Measurements from ENCODE around the gene BEGAIN. TPM values are rescaled to one million over a fixed set of nuclear protein-coding genes. Genes with fewer than 3 reads are reported as not detected.
"Not testable (repeated sequence)": the region's sequence is repeated elsewhere in the genome, so short reads cannot be mapped to it uniquely, and the experiment has no call there.

BEGAIN gene
- total RNA-seq, 2 donors from 2014 or later = 1.7 to 2.1 TPM

- intact Hi-C loops (cut with DNase I); DNase-seq; ATAC-seq: not testable (repeated sequence)
Measured at GRCh38 chr14:100506053-100506452, 81.2 kb downstream of the BEGAIN start.

DNA sequence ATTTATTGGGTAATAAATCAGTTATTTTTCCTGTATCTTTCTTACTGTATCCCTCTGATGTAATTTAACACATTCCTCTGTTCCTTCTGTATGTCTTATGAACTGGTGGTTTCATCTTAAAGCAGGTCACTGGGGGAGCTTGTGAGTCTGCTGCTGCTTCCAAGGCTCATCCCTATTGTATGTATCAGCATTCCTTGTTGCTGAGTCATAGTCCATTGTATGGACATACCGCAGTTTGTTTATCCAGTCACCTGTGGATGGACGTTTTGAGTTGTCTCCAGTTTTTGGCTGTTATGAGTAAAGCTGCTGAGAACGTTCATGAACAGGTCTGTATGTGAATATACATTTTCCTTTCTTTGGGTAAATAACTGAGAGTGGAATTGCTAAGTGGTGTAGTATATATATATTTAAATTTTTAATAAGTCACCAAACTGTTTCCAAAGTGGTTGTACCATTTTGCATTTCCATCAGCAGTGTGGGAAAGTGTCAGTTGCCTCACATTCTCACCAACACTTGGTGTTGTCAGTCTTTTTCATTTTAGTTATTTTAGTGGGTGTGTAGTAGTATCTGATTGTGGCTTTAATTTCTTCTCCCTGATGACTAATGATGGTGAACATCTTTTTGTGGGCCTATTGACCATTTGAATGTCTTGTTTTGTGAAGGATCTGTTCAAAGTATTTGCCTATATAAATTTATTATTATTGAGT, 82.7 kb downstream of the BEGAIN start:
- ATAC-seq (no peak), DNase-seq (no peak)
- intact Hi-C loops (cut with DNase I) = no loop called here

DNA sequence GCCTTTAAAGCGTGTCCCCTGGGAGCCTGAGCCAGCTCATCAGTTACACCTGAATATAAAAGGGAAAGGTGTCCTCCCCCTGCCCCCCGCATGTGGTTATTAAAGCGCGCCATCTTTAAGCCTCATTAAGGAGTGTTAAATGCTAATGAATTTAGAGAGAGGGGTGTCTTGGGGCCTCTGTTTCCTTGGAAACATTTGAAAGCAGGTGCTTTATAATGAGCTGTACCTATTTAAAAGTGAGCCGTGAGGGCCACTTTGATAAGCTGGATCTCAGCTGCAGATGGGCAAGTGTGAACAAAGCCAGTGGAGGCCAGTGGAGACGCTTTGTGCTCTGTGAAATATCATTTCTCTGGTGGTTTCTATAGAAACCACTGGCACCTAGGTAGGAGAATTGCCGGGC, 84.0 kb downstream of the BEGAIN start:
- intact Hi-C loops (cut with DNase I) = no loop called here
- ATAC-seq (no peak), DNase-seq (no peak)

GRCh38 chr14:100502622-100503220, 84.5 kb downstream of the BEGAIN start:
- intact Hi-C loops (cut with DNase I) = no loop called here
- ATAC-seq (no peak), DNase-seq (no peak)

- ATAC-seq (no peak), DNase-seq (no peak)
- intact Hi-C loops (cut with DNase I) = no loop called here
Measured at GRCh38 chr14:100500128-100500527, 87.1 kb downstream of the BEGAIN start.

- no peak for ATAC-seq
- DNase-seq = no peak
- intact Hi-C loops (cut with DNase I) = no loop called here
Measured at GRCh38 chr14:100498068-100498467, 89.1 kb downstream of the BEGAIN start.

DNA sequence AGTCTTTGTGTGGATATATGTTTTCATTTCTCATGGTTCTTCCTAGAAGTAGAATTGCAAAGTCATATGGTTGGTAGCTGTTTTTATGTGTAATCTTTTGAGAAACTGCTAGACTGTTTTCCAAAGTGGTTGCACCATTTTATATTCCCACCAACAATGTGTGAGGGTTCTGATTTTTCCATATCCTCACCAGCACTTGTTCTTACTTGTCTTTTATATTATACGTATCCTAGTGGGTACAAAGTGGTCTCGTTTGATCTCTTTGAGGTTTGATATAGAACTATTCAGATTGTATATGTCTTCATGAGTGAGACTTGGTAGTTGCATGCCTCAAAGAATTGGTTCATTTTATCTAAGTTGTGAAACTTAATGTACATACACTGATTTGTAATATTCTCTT, 91.3 kb downstream of the BEGAIN start:
- intact Hi-C loops (cut with DNase I) = no loop called here
- ATAC-seq = no peak
- DNase-seq = no peak

DNA sequence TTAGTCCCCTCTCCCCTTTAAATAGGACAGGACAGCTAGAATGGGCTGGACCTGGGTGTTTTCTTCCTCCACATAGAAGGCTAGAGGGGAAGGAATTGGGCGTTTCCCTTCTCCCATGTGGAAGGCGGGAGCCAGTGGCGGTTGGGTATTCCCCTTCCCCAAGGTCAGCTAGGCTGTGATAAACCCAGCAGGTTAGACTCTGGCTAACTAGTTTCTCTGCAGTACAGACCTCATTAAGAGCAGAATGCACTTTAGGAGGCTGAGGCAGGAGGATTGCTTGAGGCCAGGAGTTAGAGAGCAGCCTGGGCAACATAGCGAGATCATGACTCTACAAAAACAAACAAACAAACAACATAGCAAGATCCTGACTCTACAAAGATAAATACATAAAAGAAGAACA, 92.6 kb downstream of the BEGAIN start:
- no peak for DNase-seq
- intact Hi-C loops (cut with DNase I) = no loop called here
- ATAC-seq = no peak

DNA sequence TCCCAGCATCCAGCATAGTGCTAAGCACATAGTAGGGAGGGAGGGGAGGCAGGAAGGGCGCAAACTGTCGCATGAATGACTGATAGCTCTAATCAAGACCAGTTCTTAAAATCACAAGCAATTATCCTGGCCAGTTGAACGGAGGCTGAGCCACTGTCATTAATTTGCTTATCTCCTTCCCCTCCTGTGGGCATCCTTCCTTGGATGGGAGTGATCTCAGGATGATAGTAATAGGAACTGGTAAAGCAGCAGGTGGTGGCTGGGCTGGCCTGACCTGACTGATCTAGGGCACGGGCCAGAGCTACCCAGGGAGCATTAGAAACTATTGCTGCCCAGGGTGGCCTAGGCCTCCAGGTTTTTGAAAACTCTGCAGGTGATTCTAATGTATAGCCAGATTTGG, 97.0 kb downstream of the BEGAIN start:
- intact Hi-C loops (cut with DNase I) = no loop called here
- no peak for ATAC-seq
- DNase-seq = no peak

GRCh38 chr14:100488057-100488456, 99.2 kb downstream of the BEGAIN start:
- ATAC-seq (no peak), DNase-seq (no peak)
- intact Hi-C loops (cut with DNase I) = no loop called here

DNA sequence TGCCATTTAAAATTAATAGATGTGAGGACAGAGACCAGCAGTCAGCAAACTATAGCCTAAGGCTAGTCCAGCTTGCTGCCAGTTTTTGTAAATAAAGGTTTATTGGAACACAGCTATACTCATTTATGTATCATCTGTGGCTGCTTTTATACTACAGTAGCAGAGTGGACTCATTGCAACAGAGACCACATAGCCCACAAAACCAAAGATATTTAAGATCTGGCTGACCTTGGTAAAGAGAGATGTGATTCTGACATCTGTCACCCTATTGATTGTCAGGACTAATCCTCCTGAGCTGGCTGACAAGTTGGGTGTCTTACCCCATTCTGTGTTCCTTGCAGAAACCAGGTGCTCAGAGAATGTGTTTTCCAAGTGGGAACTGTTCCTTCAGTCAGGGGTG, 99.9 kb downstream of the BEGAIN start:
- intact Hi-C loops (cut with DNase I) = no loop called here
- ATAC-seq (no peak), DNase-seq (no peak)

Other genes with a start within 250 kb of the BEGAIN start
- 1 to 10 TPM; 5.2 to 5.9 TPM for gene WDR25, start 210.9 kb downstream of the BEGAIN start, total RNA-seq
- gene DLK1, start 139.5 kb upstream of the BEGAIN start, total RNA-seq = 1 to 10 TPM in 1 of 2 donors, not detected in 1; 3.3 TPM
- 10 to 100 TPM; 24.7 to 26.3 TPM for gene MEG3, start 238.7 kb upstream of the BEGAIN start, total RNA-seq